Nephron (organoid): ENCODE results near the gene SREBF1.

Source experiments
- H3K27ac Mint-ChIP-seq, 3 experiments: 2 replicates each; pipeline ENCODE4 v1.8.0; 2020; ENCODE audit warnings: mixed read lengths in 3 of 3, mild to moderate bottlenecking in 2 of 3, moderate library complexity in 1 of 3
- H3K27me3 Mint-ChIP-seq: 2 replicates; pipeline ENCODE4 v1.8.0; 2021; ENCODE audit warnings: low read depth, mild to moderate bottlenecking, moderate library complexity, mixed read lengths
- H3K36me3 Mint-ChIP-seq: 2 replicates; pipeline ENCODE4 v1.8.0; 2020; ENCODE audit warnings: low read depth, mixed read lengths
- H3K4me1 Mint-ChIP-seq: 2 replicates; pipeline ENCODE4 v1.8.0; 2020; ENCODE audit warnings: mixed read lengths
- H3K4me3 Mint-ChIP-seq, 3 experiments: 2 replicates each; pipeline ENCODE4 v1.8.0; 2020; ENCODE audit warnings: mild to moderate bottlenecking in 3 of 3, mixed read lengths in 3 of 3, moderate library complexity in 2 of 3
- H3K9me3 Mint-ChIP-seq: 2 replicates; pipeline ENCODE4 v1.8.0; 2020; ENCODE audit warnings: mixed read lengths
- TF ChIP-seq, protein P1 (sequence below), 3 experiments: fragments of 200-600 bp; sonication (generic); IDR thresholded peaks; one replicate each; pipeline ENCODE4 v1.5.0; 2021; ENCODE audit warnings: antibody characterized with exemption in 3 of 3; ENCODE audit not compliant: unreplicated experiment in 3 of 3

Gene SREBF1

DNA sequence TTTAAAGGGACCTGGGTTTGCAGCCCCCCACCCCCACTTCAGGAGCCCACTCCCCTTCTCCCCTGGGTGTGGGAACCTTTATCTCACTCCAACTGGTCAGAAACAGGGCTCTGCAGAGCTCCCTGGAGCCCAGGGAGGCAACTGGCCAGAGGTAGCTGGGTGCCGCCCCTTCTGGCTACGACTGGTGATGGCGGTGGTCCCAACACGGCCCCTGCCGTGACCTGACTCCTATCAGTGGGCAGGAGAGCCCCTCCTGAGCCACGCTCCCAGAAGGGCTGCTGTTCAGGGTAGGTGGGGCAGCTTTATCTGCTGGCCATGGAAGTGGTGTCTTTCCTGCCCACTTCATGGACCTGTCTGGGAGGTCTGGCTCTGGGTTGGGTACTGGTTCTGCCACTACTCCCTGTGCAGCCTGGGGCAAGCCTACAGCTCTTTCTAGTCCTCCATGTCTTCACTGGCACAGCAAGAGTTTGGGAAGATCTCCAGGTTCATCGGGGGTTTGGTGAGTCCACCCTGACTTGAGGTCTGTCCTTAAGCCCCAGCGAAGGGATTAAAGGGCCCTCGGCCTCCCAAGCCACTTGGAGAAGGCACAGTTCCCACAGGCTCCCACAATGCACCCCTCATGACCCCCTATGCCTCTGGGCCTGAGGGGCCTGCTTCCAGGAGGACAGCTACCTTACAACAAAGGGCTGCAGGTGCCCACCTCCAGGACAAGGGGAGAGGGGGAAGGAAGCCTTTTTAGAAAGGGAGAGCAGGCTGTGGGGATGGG lies 5.5 kb upstream of the SREBF1 start:
- H3K4me1 Mint-ChIP-seq: peaks cover 30% of the 10 kb centered on the region
- H3K36me3 Mint-ChIP-seq: no peaks in the 10 kb centered on the region
- no peaks in the 10 kb centered on the region for H3K27me3 Mint-ChIP-seq
- no peak overlapping the region for H3K4me3 Mint-ChIP-seq
- TF ChIP-seq, protein P1, sequence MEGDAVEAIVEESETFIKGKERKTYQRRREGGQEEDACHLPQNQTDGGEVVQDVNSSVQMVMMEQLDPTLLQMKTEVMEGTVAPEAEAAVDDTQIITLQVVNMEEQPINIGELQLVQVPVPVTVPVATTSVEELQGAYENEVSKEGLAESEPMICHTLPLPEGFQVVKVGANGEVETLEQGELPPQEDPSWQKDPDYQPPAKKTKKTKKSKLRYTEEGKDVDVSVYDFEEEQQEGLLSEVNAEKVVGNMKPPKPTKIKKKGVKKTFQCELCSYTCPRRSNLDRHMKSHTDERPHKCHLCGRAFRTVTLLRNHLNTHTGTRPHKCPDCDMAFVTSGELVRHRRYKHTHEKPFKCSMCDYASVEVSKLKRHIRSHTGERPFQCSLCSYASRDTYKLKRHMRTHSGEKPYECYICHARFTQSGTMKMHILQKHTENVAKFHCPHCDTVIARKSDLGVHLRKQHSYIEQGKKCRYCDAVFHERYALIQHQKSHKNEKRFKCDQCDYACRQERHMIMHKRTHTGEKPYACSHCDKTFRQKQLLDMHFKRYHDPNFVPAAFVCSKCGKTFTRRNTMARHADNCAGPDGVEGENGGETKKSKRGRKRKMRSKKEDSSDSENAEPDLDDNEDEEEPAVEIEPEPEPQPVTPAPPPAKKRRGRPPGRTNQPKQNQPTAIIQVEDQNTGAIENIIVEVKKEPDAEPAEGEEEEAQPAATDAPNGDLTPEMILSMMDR (IDR thresholded peaks at IDR 0.05; ENCODE audit: unreplicated experiment in 3 of 3): no peak
- H3K27ac Mint-ChIP-seq: peak overlapping the region; percentile 76 to 95 (median 82)
- no peaks in the 10 kb centered on the region for H3K9me3 Mint-ChIP-seq

GRCh38 chr17:17841601-17842025 lies 4.8 kb upstream of the SREBF1 start:
- Mint-ChIP-seq H3K4me1 (peaks cover 34% of the 10 kb centered on the region), H3K27ac (peak overlapping the region; percentile 76 to 95 (median 82))
- TF ChIP-seq, protein P1 (IDR thresholded peaks at IDR 0.05; ENCODE audit: unreplicated experiment in 3 of 3): no peak

DNA sequence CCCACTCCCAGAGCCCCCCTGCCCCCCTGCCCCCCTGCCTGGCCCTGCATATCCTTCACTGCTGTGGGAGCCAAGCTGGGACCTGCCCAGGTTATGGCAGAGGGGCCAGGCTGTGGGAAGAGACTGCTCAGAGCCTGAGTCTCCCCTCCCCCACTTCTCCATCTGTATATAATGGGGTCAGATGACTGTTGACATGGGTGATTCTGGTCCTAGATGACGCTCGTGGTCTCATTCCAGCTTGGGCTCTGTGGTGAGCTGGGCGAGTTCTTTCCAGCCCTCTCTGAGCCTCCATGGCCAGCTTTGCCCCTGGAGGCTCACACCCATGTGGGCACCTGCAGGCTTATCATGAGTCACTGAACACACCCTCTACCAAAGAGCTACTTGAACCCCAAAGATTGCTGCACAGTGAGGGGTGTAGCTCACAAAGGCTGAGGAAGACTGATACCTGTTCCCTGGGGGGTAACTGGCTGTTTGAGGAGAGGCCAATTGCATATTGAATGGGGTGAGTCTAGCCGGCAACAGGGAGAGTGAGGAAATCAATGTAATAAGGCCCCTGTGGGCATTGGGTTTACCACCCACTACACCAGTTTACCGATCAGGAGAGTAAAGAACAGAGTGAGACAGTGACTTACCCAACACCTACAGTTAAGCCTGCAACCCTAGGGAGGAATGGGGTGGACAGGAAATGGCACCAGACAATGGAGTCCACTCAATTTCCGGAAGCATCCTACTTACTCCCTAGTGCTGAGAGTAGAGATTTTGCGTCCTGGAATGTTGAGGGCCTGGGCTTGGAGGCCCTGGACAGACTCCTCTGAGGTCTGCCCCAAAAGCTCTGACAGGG lies 4.2 kb upstream of the SREBF1 start:
- TF ChIP-seq, protein P1 (IDR thresholded peaks at IDR 0.05; ENCODE audit: unreplicated experiment in 3 of 3): no peak
- peak overlapping the region; percentile 76 to 95 (median 82) for H3K27ac Mint-ChIP-seq
- H3K4me3 Mint-ChIP-seq: peak overlapping the region; percentile 39 to 46 (median 43)
- H3K9me3 Mint-ChIP-seq: no peaks in the 10 kb centered on the region
- H3K27me3 Mint-ChIP-seq: no peaks in the 10 kb centered on the region
- peaks cover 36% of the 10 kb centered on the region for H3K4me1 Mint-ChIP-seq
- H3K36me3 Mint-ChIP-seq: no peaks in the 10 kb centered on the region

More at GRCh38 chr17:17841601-17842025, 4.8 kb upstream of the SREBF1 start:
- Mint-ChIP-seq H3K9me3 (no peaks in the 10 kb centered on the region), H3K27me3 (no peaks in the 10 kb centered on the region), H3K4me3 (no peak overlapping the region), H3K36me3 (no peaks in the 10 kb centered on the region)

- H3K4me1 Mint-ChIP-seq: peaks cover 41% of the 10 kb centered on the region
- TF ChIP-seq, protein P1 (IDR thresholded peaks at IDR 0.05; ENCODE audit: unreplicated experiment in 3 of 3): no peak
- peaks cover under 1% of the 10 kb centered on the region for H3K27me3 Mint-ChIP-seq
- H3K36me3 Mint-ChIP-seq: no peaks in the 10 kb centered on the region
- H3K27ac Mint-ChIP-seq: peak overlapping the region; percentile 85 to 98 (median 95)
- H3K9me3 Mint-ChIP-seq: no peaks in the 10 kb centered on the region
- H3K4me3 Mint-ChIP-seq: peak overlapping the region; percentile 93 to 94 (median 93)
Observed at GRCh38 chr17:17839791-17840707, 3.3 kb upstream of the SREBF1 start.
